Iris pigment epithelial cell (primary cell): ENCODE measurements around the gene PNLIP.

Source experiments
- DNase-seq: peaks from one replicate; pipeline ENCODE4 v3.0.0-alpha.2; 2011; ENCODE audit warnings: low read depth

The PNLIP gene

DNA sequence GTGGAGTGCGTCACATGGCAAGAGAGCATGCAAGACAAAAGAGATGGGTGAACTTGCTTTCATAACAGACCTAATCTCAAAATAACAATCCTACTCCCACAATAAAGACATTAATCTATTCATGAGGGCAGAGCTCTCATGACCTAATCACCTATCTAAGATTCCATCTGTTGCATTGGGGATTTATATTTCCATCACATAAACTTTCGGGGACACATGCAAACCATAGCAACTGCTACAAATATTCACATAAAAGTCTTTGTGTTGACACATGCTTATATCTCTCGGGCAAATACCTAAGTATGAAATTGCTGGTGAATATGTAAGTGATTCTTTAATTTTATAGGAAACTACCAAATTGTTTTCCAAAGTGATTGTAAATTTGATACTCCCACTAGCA lies 29.1 kb downstream of the PNLIP start:
- DNase-seq: no peak

DNA sequence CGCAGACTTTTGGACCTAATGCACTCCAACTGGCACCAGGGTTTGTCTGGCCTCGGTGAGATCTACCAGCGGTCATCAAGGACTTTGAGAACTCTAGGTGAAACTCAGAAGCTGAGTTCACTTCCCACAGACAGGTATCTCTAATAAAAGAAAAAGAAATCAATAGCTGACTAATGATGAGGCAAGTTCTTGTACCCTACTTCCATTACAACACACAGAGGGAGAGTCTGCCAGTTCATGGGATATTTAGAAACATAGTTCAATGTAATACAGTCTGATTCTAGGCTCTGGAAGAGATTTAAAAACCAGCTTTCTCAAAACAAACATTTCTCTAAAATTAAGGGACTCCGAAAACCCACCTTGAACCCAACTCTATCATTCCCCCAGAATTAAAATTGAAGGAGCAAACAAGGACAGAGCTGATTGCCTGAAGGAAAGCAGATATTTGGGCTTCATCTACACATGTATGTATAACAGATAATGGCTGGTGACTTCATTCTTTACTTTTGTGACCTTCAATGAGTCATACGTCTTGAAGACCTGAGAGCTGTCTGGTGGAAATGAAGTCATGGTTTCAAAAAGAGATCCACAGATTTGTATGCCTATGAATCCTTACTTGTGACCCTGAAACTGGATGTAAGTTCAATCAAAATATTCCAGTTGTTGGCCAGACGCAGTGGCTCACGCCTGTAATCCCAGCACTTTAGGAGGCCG lies 42.3 kb downstream of the PNLIP start:
- no peak for DNase-seq

DNA sequence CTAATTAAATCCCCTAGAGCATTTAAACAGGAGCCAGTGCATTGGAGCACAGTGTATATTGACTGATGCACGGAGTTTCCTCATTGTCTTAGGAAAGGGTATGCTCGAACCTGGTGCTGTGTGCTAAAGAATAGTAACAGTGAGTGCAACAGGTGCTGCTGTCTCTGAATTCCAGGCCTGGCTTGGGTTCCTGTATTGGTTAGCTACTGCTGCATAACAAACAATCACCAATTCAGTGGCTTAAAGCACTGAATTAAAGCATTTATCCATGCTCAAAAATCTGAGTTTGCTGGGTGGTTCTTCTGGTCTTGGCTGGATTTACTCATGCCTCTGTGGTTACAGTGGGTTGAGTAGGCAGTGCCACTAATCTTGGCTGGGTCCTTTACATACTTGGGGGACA lies 43.3 kb downstream of the PNLIP start:
- DNase-seq: no peak

DNA sequence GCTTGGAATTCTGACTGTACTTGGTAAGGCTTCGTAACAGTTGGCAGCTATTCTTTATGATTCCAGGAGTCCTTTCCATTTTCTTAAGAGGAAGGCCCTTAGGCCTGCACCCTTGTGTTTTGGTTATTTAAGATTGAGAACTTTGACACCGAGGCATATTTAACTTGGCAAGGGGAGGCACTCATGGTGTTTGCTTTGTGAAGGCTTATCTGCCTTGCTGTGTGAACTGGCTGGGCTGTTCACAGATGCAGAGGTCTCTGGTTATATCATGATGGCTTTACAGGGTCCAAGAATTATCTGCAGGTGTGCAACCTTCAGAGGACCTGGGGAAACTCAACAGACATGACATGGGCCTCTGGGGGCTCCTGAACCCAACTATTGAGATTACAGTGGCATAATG lies 44.2 kb downstream of the PNLIP start:
- DNase-seq: no peak

DNA sequence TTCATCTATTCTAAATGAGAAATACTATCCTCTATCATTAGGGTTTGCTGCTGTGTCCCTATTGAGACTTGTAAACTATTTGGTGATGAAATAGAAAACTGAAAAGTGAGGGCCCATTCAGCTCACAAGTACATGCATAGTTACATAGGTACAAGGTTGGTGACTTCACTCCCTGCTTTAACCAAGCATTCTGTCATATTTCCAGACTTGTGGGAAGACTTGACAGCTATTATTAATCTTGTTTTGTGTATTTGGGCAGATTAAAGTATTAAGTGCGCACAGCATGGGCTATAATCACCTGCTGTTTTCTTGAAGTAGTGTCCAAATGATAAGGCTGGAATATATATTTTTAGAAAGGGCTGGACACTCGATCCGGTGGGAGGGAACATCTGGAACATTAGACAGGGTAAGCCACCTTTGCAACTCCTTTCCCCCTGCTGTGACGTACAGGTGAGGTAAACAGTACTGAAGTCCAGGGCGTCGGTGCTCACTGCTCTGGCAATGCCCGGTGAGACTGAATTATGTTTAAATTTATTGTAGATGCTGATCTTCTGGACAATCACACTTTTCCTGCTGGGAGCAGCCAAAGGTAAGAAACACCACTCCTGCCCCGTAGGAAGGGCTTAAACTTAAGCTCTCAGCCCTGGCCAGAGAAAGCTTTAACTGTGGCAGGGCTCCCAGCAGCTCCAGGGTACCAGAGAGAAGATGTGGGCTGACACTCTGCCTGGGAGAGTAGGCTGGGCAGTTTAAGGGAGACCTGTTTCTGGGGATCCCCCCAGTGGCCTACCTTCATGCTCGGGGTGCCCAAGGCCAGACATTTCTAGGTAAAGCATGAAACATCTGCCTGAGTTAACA lies 45.1 kb downstream of the PNLIP start, which contains the start of gene PNLIPRP1:
TSS of gene PNLIPRP1 (plus strand) at position 370 of the 855 bp plus-strand sequence. CDS start at position 541, 171 bp downstream.
- DNase-seq: no peak

DNA sequence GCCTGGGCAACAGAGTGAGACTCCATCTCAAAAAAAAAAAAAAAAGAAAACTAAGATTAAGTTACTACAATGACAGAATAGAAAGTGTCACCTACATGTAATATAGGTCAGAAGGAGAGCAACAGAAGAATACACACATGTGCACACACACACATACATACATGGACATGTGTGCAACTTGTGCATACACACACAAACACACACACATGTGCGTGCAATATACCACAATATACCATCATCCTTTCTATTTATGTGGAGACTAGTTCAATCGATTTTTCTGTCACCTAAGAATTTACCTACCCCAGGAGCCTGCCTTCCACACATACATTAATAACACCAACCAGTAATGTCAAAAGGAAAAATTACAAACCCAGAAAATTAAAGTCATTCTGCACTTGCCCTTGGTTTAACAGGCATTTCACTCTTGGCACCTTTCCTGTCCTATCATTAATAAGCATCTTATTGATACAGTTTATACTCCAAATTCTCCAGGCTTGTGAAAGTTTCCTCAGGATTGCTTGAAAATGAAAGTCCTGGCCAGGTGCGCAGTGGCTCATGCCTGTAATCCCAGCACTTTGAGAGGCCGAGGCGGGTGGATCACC lies 47.5 kb downstream of the PNLIP start:
- no peak for DNase-seq

DNA sequence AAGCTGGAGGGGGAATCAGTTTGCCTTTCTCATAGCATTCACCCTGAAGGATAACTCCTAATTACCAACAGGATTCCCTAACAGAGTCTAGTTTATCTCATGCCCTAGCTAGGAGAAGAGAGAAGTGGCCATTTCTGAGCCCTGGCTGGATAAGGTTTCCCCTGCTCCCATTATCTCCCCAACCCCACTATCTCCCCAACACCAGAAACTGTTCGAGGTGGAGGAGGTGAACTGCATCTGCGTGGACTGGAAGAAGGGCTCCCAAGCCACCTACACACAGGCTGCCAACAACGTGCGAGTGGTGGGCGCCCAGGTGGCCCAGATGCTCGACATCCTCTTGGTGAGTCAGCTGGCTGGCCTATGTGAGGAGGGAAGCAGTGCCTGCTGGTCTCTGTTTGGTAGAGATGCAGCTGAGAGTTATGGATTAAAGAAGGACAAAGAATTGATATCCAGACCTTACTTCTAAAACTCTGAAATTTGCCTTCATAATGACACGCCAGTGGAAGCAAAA lies 48.8 kb downstream of the PNLIP start:
- no peak for DNase-seq

DNA sequence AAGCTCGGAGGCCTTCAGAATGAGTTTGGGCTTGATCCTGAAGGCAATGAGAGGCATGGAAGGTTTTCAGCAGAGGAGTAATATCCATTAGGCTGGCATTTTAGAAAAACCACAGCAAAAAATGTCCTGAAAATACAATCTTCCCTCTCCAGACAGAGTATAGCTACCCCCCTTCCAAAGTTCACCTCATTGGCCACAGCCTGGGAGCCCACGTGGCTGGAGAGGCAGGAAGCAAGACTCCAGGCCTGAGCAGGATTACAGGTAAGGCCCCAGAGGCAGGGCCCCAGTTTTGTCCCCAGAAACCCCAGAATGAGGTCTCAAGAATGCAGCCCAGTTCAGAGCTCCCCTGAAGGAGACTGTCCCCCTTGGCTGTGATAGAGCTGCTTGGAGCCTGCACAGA lies 50.3 kb downstream of the PNLIP start:
- no peak for DNase-seq

DNA sequence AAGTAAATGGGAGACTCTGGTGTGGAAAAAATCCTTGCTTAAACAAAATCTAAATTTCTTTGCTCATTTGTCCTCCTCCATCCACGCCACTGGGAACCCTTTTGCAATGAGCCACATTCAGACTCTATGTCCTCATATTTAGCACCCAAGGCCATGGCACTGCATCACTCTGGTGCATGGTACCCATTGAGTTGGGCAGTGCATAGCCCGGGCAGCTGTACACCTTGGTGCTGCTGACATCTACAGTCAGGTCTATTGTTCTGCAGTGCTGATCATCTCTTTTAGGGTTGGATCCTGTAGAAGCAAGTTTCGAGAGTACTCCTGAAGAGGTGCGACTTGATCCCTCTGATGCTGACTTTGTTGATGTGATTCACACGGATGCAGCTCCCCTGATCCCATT lies 51.8 kb downstream of the PNLIP start:
- no peak for DNase-seq

DNA sequence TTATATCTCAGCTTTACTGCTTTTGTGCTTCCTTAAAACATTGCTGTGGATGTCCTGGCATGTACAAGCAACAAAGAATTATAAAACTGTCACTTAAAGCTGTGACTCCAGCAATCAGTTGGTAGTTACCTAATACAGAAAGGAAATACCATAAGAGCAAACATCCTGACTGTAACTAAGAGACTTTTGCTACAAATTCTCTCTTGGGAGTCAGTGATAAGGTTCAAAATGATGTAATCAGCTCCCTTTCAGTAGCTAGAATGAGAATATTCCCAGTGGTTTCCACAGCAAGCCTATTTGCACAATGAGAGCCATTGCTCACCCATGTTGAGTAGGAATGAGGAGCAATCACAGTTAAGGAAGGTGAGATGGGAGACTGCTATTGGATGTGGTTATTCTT lies 52.6 kb downstream of the PNLIP start:
- no peak for DNase-seq

DNA sequence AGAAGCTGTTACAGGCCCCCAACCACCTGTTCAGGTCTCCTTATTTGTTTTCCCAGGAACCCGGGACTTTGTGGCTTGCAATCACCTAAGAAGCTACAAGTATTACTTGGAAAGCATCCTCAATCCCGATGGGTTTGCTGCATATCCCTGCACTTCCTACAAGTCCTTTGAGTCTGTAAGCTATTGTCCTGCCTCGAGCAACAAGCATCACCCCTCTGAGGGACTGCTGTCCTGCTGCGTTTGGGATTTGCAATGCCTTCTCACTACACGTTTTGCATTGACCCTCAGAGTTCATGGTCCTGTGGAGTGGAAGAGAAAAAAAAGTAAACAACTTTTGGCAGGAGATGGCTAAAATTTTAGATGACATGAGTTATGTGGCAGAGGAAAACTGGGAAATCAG lies 54.3 kb downstream of the PNLIP start:
- no peak for DNase-seq

DNA sequence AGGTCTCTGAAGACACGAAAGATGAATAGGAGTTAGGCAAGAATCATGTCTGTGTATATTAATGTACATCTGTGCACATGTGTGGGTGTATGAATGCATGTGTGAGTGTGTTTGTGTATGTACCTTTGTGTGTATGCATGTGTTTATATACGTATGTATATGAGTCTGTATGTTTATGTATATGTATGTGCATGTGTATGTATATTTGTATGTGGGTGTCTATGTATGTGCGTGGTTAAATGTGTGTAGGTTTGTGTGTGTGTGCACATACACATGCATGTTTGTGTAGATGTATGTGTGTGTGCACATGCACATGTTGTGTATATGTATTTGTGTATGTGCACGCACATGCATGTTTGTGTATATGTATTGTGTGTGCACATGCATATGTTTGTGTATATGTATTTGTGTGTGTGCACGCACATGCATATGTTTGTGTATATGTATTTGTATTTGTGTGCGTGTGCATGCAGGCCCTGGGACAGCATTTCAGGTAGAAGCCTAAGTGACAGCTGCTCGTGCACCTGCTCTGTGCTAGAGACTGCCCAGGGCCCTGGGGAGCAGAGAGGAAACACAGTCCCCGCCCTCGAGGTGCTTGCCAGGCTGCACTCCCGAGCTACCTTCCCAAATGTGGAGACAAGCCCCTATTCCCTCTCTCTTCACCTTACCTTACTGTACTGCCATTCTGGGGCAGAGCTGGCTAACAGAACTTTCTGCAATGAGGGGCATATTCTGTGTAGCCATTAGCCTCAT lies 57.1 kb downstream of the PNLIP start:
- DNase-seq: no peak

DNA sequence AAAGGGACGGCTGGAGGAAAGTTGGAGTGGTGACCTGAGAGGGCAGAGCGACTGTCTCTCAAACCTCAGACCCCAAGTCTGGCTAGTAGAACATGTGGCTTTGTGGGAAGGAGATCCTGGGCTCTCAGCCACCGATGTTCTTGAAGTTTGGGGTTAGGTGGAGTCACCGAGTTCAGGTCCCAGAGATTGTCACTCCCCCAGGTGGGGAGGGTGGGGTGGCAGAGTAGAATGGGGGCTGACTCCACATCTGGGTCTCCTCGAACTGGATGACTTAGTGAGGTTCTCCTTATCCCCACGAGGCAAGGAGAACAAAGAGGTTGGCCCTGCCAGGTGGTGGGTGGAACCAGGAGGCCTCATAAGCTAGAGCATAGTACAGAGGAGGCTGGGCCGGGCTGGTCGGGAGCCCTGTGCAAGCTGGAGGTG lies 60.3 kb downstream of the PNLIP start:
- no peak for DNase-seq

DNA sequence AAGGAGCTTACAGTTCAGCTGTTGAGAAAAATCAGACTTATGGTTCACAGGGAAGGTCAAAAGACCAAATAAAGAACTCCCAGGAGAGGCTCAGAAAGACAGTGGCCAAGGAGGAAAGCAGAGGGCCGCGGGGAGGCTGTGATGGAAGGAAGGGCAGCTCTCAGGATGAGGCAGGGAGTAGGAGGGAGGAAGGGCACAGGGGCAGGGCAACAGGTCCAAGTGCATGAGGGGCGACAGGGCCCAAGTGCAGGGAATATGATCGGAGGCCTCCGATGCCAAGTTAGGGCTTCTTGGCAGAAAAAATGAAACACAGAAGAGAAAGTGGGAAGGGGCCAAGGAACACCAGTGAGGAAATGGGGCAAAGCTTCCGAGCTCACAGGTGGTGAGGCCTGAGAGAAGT lies 61.6 kb downstream of the PNLIP start:
- DNase-seq: no peak

DNA sequence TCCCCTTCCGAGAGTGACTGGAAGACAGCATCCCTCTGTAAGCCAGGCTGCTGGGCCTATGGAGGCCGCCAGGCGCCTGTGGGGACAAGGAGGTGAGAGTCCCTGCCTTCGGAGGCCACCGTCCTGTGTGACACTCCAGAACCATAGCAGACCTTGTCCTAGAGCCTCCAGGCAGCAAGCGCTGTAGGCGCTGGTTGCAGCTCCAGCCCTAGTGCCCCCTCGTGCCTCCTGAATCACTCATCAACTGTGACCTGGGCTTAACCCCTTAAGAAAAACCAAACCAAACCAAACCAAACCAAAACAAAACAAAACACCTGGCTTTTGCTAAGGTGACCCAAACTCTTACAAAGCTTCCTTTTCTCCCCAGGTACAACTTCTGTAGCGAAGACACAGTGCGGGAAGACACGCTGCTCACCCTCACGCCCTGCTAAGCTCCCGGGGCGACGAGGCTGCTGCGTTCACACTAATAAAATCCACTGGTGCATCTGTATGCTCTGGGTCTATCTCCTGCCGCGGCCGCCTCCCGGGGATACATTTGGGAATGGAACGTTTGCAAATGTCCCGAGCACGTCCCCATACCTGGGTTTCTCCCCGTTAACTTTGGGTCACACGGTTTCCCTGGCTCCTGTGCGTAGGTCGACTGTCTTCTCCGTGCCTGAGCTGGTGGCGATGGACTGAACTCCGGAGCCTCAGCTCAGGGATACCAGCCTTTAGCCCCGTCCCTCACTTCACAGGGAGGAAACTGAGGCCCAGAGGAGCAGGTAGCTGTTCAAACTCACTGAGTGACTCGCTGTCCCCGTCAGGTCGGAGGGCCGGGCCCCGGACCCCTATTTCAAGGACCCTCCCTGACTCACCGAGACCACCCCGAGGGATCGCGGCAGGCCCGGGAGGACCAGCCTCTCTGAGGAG lies 63.2 kb downstream of the PNLIP start:
- DNase-seq: no peak

DNA sequence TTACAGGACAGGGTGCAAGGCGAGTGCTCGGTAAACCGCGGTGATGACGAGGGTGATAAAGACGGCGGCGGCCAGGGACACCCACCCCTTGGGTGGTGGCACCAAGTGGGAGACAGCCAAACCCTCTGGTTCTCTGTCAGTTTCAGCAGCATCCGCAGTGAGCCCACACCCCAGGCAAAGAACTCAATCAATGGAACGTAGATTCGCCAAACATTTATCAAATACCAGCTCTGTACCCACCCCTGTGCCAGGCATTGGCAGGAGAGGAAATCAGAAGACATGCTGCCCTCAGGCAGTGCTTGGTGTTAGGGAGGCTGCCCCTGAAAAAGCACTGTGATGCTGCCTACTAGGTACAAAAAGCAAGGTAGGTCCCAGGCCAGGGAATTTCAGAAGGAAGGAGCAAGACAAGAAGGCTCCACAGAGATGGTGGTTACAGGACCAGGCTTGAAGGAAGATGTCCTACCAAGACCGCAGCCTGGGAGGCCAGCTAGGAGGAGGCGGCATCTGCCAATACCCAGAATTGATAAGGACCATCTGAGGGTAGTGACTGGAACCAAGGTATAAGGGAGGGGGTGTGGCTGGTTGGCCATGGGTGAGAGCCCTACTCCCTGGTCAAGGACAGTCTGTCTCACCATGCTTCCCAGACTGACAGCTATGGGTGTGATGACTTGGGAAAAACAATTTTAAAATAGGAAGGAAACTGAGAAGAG lies 64.9 kb downstream of the PNLIP start:
- no peak for DNase-seq

DNA sequence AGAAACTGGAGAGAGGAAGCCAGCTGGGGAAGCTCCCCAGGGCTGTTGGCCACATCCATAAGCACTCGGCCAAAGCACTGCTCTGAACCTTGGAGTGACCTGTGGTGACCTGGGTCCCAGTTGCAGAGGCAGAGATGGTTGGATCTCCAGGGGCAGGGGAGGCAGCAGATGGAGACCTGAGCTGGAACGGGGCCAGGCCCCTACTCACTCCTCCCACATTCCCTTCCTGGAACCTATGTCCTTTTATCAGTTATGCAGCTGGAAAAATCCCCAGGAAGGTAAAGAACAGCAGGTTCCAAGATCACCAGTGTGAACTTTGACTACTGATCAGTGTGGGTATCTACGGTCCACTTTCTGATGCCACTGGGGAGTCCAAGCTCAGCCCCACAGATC lies 65.4 kb downstream of the PNLIP start:
- no peak for DNase-seq

DNA sequence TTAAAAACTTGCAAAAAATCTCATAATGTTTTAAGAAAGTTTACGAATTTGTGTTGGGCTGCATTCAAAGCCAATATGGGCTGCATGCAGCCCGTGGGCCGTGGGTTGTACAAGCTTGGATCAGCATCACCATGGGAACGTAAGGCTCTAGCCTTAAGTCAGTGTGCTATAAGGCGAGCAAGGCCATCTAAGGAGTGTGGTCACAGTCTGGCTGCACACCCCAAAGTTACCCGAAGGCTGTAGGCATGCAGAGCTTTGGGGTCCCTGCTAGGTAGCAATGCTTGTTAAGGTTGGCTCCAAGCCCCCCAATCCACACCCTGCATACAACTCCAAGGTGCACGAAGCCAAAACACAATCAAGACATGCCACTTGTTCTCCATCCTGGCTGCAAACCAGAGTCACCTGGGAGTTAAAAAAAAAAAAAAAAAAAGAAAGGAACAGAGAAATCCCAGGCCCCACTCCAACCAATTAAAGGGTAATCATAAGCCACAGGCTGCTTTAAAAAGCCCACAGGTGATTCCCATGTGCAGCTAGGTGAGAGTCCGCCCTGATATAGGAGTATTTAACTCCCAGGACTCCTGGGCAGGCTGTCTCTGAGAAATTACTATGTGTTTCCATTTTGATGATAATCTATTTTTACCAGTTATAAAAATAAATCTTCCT lies 66.5 kb downstream of the PNLIP start:
- DNase-seq: no peak

DNA sequence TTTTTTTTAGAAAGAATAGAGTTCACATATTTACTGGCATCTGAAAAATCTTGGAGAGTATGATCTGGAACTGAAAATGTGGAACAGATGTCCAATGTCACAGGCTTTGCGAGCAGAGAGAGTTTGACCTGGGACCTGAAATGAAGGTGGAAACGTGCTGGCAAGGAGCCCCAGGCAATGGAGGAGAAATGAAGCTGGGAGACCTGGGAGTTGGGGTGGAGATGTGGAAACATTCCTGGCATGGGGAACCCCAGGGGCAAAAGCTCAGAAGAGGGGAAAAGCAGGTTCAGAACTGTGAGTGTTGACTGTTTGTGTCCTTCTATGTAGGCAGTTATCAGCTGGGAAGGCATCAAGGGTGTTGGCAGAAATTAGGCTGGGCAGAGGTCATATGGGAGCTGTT lies 67.7 kb downstream of the PNLIP start:
- DNase-seq: no peak

DNA sequence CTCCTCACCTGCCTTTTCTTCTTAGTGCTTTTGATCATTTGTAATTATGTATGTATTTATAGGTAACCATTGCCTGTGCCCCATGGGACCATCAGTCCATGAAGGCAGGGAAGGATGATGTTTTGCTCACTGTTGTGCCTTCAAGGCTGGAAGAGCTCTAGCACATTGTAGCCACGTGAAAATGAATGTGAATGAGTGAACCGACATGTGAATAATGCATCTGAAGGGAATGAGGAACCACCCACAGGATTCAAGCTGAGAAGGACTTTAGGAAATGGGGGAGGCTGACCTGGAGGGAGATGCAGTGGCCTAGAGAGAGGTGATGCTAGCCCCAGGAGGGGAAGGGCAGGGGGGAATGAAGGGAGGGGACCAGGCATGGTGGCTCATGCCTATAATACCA lies 69.1 kb downstream of the PNLIP start:
- no peak for DNase-seq
